ENCODE data around the gene LRRC4C. TPM values are rescaled to one million over a fixed set of nuclear protein-coding genes. Genes with fewer than 3 reads are reported as not detected.

LRRC4C gene
- total and polyA plus RNA-seq, 2 experiments from 2014 or later, result 0.35 to 1.1 TPM

- no peak for DNase-seq (ENCODE audit: low spot score)
- H3K36me3 ChIP-seq (ENCODE audit: insufficient read depth), result no peaks in the 10 kb centered on the region
- H4K20me1 ChIP-seq (replicated peaks; ENCODE audit: insufficient read depth), result no peaks in the 10 kb centered on the region
- no peak overlapping the region for H3K4me2 ChIP-seq
- H3K36me3 Mint-ChIP-seq (ENCODE audit: low read depth), result no peaks in the 10 kb centered on the region
- H3K4me1 ChIP-seq (ENCODE audit: insufficient read depth), result no peaks in the 10 kb centered on the region
- H3K9me2 ChIP-seq (ENCODE audit: insufficient read depth), result peaks cover 3% of the 10 kb centered on the region; the same call in 1 of the 2 replicates
- no peak overlapping the region for H3K4me3 ChIP-seq
- no peak overlapping the region for H3K27ac ChIP-seq (ENCODE audit: low read depth)
- H2AFZ ChIP-seq, result no peak overlapping the region
- H3K79me2 ChIP-seq (replicated peaks; ENCODE audit: insufficient read depth), result no peaks in the 10 kb centered on the region
- H3K27me3 Mint-ChIP-seq (ENCODE audit: insufficient read depth, low read depth, poor library complexity), result no peaks in the 10 kb centered on the region
- no peaks in the 10 kb centered on the region for H3K27me3 ChIP-seq (ENCODE audit: insufficient read depth)
- H3K27ac Mint-ChIP-seq, result no peak overlapping the region
- no peak for TF ChIP-seq ZNF462 (CRISPR knock-in tag; IDR thresholded peaks at IDR 0.05)
- no peak for TF ChIP-seq REST (IDR thresholded peaks at IDR 0.05; ENCODE audit: unreplicated experiment)
- TF ChIP-seq CREB1 (CRISPR knock-in tag; IDR thresholded peaks at IDR 0.05; ENCODE audit: low read depth), result no peak
- no peak for TF ChIP-seq ZNF114 (CRISPR knock-in tag; IDR thresholded peaks at IDR 0.05)
- TF ChIP-seq EZH2 (IDR thresholded peaks at IDR 0.05; ENCODE audit: low read depth, unreplicated experiment), result no peak
- no peak for TF ChIP-seq STAT1 (IDR thresholded peaks at IDR 0.05; ENCODE audit: unreplicated experiment)
- TF ChIP-seq EZH2phosphoT487 (IDR thresholded peaks at IDR 0.05; ENCODE audit: unreplicated experiment), result no peak
- TF ChIP-seq ZNF331 (CRISPR knock-in tag; IDR thresholded peaks at IDR 0.05; ENCODE audit: low read depth), result no peak
- no peak for TF ChIP-seq ETS1 (IDR thresholded peaks at IDR 0.05)
- TF ChIP-seq CTCF (conservative IDR thresholded peaks at IDR 0.05; ENCODE audit: low read depth in 2 of 2), result no peak
- no peak for TF ChIP-seq POLR2AphosphoS5 (IDR thresholded peaks at IDR 0.05; ENCODE audit: low read depth)
- TF ChIP-seq JUNB (IDR thresholded peaks at IDR 0.05; ENCODE audit: unreplicated experiment), result no peak
- no peak for TF ChIP-seq NANOG (IDR thresholded peaks at IDR 0.05; ENCODE audit: borderline replicate concordance)
- no peaks in the 10 kb centered on the region for H3K9me3 Mint-ChIP-seq
- ATAC-seq, result no peak
- H3K4me1 Mint-ChIP-seq, result no peaks in the 10 kb centered on the region
- H3F3A ChIP-seq (replicated peaks; ENCODE audit: low read depth), result no peaks in the 10 kb centered on the region
- no peak overlapping the region for H3K4me3 Mint-ChIP-seq
Observed at GRCh38 chr11:40432358-40432757, 1027.1 kb downstream of the LRRC4C start.

All from GM23338 (cell line).